Measurements from ENCODE around the gene GSAP. TPM values are rescaled to one million over a fixed set of nuclear protein-coding genes. Genes with fewer than 3 reads are reported as not detected.

Gene GSAP
- total RNA-seq, 1 experiment from 2014 or later: 1.3 TPM

DNA sequence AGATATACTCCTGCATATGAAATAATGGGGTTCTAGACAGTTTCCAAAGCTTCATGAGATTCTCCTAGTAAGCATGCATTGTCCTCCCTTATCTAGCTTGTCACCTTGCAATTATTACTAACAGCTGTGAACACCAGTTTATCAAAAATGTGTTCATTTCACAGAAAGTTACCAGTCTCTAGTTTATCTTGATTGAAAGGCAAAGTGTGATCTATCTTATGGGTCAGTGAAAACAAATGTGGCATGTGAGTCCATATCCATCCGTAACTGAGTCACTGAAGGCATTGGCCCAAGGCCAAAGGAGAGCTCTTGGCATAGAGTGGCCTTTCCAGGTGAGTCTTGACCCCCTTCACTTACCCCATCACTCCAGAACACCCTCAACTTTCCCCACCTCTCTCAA, 53.2 kb downstream of the GSAP start:
- no peaks in the 10 kb centered on the region for H4K20me1 ChIP-seq (ENCODE audit: insufficient read depth, low read depth, low read length)
- H3K4me3 ChIP-seq (ENCODE audit: low read length): no peak overlapping the region
- H3K9ac ChIP-seq (ENCODE audit: low read length): no peak overlapping the region
- H3K9me2 ChIP-seq (replicated peaks; ENCODE audit: insufficient read depth, low read length): no peaks in the 10 kb centered on the region
- no peak overlapping the region for H3K4me2 ChIP-seq (ENCODE audit: low read depth, low read length, poor library complexity, severe bottlenecking)
- no peak for DNase-seq
- no peak overlapping the region for H2AFZ ChIP-seq (ENCODE audit: low read length)
- no peaks in the 10 kb centered on the region for H3K36me3 ChIP-seq (ENCODE audit: insufficient read depth, low read length)
- H3K9me3 ChIP-seq (ENCODE audit: low read length): no peaks in the 10 kb centered on the region
- H3K4me1 ChIP-seq (ENCODE audit: low read length): no peaks in the 10 kb centered on the region
- H3K79me2 ChIP-seq (ENCODE audit: low read length): no peaks in the 10 kb centered on the region
- H3K27ac ChIP-seq (ENCODE audit: low read length): no peak overlapping the region
- no peaks in the 10 kb centered on the region for H3K27me3 ChIP-seq (ENCODE audit: low read length)

DNA sequence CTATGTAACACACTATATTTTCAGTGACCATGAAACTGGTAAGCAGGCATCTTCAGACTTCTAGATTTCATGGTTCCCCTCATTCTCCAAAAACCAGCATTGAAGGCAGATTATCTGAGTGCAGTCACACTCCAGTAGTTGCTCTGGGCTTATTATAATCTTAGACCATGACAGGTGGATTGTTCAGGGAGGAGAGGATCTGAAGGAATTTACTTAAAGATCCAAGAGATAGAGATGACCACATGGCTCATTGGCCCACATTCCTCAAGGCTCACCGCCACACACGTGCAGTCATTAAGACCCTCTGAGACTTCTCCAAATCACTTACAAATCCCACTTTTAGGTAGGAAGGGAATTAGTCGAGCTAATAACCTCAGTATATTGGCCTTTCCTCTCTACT, 55.2 kb downstream of the GSAP start:
- Histone ChIP-seq H3K27me3 (ENCODE audit: low read length) (no peaks in the 10 kb centered on the region), H3K9me2 (replicated peaks; ENCODE audit: insufficient read depth, low read length) (no peaks in the 10 kb centered on the region), H3K79me2 (ENCODE audit: low read length) (no peaks in the 10 kb centered on the region), H3K9me3 (ENCODE audit: low read length) (no peaks in the 10 kb centered on the region), H3K4me2 (ENCODE audit: low read depth, low read length, poor library complexity, severe bottlenecking) (no peak overlapping the region), H3K4me3 (ENCODE audit: low read length) (no peak overlapping the region), H2AFZ (ENCODE audit: low read length) (no peak overlapping the region), H3K4me1 (ENCODE audit: low read length) (no peaks in the 10 kb centered on the region), H4K20me1 (ENCODE audit: insufficient read depth, low read depth, low read length) (no peaks in the 10 kb centered on the region), H3K36me3 (ENCODE audit: insufficient read depth, low read length) (no peaks in the 10 kb centered on the region), H3K9ac (ENCODE audit: low read length) (no peak overlapping the region), H3K27ac (ENCODE audit: low read length) (no peak overlapping the region)
- no peak for DNase-seq

DNA sequence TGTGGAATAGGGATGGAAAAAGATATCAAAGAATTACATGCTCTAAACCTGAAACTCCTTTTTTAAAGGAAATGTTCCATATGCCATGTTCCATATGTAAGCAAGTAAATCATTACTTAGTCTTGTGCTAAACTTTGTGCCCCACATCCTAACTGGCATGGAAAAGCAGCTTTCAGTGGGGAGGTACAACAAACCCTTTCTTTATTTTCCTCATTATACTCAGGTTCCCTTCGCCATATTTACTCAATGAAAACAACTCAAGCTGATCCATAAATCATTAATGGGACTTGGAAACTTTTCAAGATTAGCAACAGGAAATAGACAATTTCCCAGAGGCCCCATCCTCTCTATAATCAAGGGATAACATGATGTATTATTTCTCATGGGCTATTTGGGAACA, 56.0 kb downstream of the GSAP start:
- no peak for DNase-seq
- Histone ChIP-seq H2AFZ (ENCODE audit: low read length) (no peak overlapping the region), H3K9me2 (replicated peaks; ENCODE audit: insufficient read depth, low read length) (no peaks in the 10 kb centered on the region), H4K20me1 (ENCODE audit: insufficient read depth, low read depth, low read length) (no peaks in the 10 kb centered on the region), H3K27ac (ENCODE audit: low read length) (no peak overlapping the region), H3K9me3 (ENCODE audit: low read length) (no peaks in the 10 kb centered on the region), H3K4me3 (ENCODE audit: low read length) (no peak overlapping the region), H3K36me3 (ENCODE audit: insufficient read depth, low read length) (no peaks in the 10 kb centered on the region), H3K9ac (ENCODE audit: low read length) (no peak overlapping the region), H3K79me2 (ENCODE audit: low read length) (no peaks in the 10 kb centered on the region), H3K27me3 (ENCODE audit: low read length) (no peaks in the 10 kb centered on the region), H3K4me2 (ENCODE audit: low read depth, low read length, poor library complexity, severe bottlenecking) (no peak overlapping the region), H3K4me1 (ENCODE audit: low read length) (no peaks in the 10 kb centered on the region)

DNA sequence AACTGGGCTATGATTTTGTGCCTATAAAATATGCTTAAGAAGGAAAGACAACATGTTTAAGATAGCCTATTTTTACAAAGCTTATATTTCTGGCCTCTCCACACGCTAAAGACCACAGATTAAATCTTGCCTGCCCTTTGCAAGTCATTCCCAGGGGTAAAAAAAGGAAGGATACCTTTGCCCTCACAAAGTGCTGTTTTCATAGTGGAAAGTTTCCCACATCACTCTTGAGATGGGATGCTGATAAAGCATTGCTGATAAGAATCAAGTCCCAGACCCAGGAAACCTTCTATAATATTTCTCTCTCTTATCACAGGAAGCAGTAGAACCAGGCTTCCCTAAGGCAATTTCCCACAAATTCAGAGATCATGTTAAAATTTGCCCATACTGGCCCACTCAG, 56.5 kb downstream of the GSAP start:
- Histone ChIP-seq H3K9me3 (ENCODE audit: low read length) (no peaks in the 10 kb centered on the region), H3K27me3 (ENCODE audit: low read length) (no peaks in the 10 kb centered on the region), H3K4me3 (ENCODE audit: low read length) (no peak overlapping the region), H3K36me3 (ENCODE audit: insufficient read depth, low read length) (no peaks in the 10 kb centered on the region), H3K4me1 (ENCODE audit: low read length) (no peaks in the 10 kb centered on the region), H3K27ac (ENCODE audit: low read length) (no peak overlapping the region), H2AFZ (ENCODE audit: low read length) (no peak overlapping the region), H3K9ac (ENCODE audit: low read length) (no peak overlapping the region), H4K20me1 (ENCODE audit: insufficient read depth, low read depth, low read length) (no peaks in the 10 kb centered on the region), H3K9me2 (replicated peaks; ENCODE audit: insufficient read depth, low read length) (no peaks in the 10 kb centered on the region), H3K79me2 (ENCODE audit: low read length) (no peaks in the 10 kb centered on the region), H3K4me2 (ENCODE audit: low read depth, low read length, poor library complexity, severe bottlenecking) (no peak overlapping the region)
- no peak for DNase-seq

GRCh38 chr7:77354914-77355313, 61.2 kb downstream of the GSAP start:
- H3K9me2 ChIP-seq (replicated peaks; ENCODE audit: insufficient read depth, low read length): no peaks in the 10 kb centered on the region
- no peak overlapping the region for H2AFZ ChIP-seq (ENCODE audit: low read length)
- H3K4me3 ChIP-seq (ENCODE audit: low read length): no peak overlapping the region
- H3K36me3 ChIP-seq (ENCODE audit: insufficient read depth, low read length): no peaks in the 10 kb centered on the region
- H4K20me1 ChIP-seq (ENCODE audit: insufficient read depth, low read depth, low read length): no peaks in the 10 kb centered on the region
- H3K27ac ChIP-seq (ENCODE audit: low read length): no peak overlapping the region
- no peaks in the 10 kb centered on the region for H3K79me2 ChIP-seq (ENCODE audit: low read length)
- no peak overlapping the region for H3K4me2 ChIP-seq (ENCODE audit: low read depth, low read length, poor library complexity, severe bottlenecking)
- no peak overlapping the region for H3K9ac ChIP-seq (ENCODE audit: low read length)
- H3K27me3 ChIP-seq (ENCODE audit: low read length): no peaks in the 10 kb centered on the region
- H3K4me1 ChIP-seq (ENCODE audit: low read length): no peaks in the 10 kb centered on the region
- no peak for DNase-seq
- H3K9me3 ChIP-seq (ENCODE audit: low read length): no peaks in the 10 kb centered on the region

GRCh38 chr7:77354484-77354883, 61.7 kb downstream of the GSAP start:
- no peaks in the 10 kb centered on the region for H3K36me3 ChIP-seq (ENCODE audit: insufficient read depth, low read length)
- no peak overlapping the region for H3K9ac ChIP-seq (ENCODE audit: low read length)
- no peaks in the 10 kb centered on the region for H3K79me2 ChIP-seq (ENCODE audit: low read length)
- H3K27me3 ChIP-seq (ENCODE audit: low read length): no peaks in the 10 kb centered on the region
- no peak overlapping the region for H2AFZ ChIP-seq (ENCODE audit: low read length)
- no peak overlapping the region for H3K27ac ChIP-seq (ENCODE audit: low read length)
- H4K20me1 ChIP-seq (ENCODE audit: insufficient read depth, low read depth, low read length): no peaks in the 10 kb centered on the region
- H3K4me1 ChIP-seq (ENCODE audit: low read length): no peaks in the 10 kb centered on the region
- no peak for DNase-seq
- no peaks in the 10 kb centered on the region for H3K9me3 ChIP-seq (ENCODE audit: low read length)
- no peaks in the 10 kb centered on the region for H3K9me2 ChIP-seq (replicated peaks; ENCODE audit: insufficient read depth, low read length)
- no peak overlapping the region for H3K4me2 ChIP-seq (ENCODE audit: low read depth, low read length, poor library complexity, severe bottlenecking)
- H3K4me3 ChIP-seq (ENCODE audit: low read length): no peak overlapping the region

- no peak overlapping the region for H3K27ac ChIP-seq (ENCODE audit: low read length)
- no peaks in the 10 kb centered on the region for H3K36me3 ChIP-seq (ENCODE audit: insufficient read depth, low read length)
- no peaks in the 10 kb centered on the region for H4K20me1 ChIP-seq (ENCODE audit: insufficient read depth, low read depth, low read length)
- H3K9me3 ChIP-seq (ENCODE audit: low read length): no peaks in the 10 kb centered on the region
- no peaks in the 10 kb centered on the region for H3K4me1 ChIP-seq (ENCODE audit: low read length)
- H2AFZ ChIP-seq (ENCODE audit: low read length): no peak overlapping the region
- H3K4me2 ChIP-seq (ENCODE audit: low read depth, low read length, poor library complexity, severe bottlenecking): no peak overlapping the region
- no peak for DNase-seq
- H3K27me3 ChIP-seq (ENCODE audit: low read length): no peaks in the 10 kb centered on the region
- H3K79me2 ChIP-seq (ENCODE audit: low read length): no peaks in the 10 kb centered on the region
- no peak overlapping the region for H3K4me3 ChIP-seq (ENCODE audit: low read length)
- no peaks in the 10 kb centered on the region for H3K9me2 ChIP-seq (replicated peaks; ENCODE audit: insufficient read depth, low read length)
- H3K9ac ChIP-seq (ENCODE audit: low read length): no peak overlapping the region
These were observed 62.2 kb downstream of the GSAP start for GRCh38 chr7:77353911-77354310.

DNA sequence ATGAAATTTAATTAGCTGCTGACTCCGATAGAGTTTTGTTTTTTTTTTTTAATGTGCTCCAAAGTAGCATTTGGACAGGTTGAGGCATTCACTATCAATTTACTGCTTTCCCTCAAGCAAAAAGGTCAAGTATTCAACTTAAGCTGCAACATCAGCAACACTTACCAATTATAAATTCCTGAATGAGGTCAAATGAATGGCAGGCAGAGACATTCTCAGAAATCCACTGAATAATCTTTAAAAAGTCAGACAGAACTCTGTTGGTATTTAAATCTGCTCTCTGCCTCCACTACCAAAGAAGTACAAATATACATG, 62.8 kb downstream of the GSAP start:
- Histone ChIP-seq H3K9me2 (replicated peaks; ENCODE audit: insufficient read depth, low read length) (no peaks in the 10 kb centered on the region), H2AFZ (ENCODE audit: low read length) (no peak overlapping the region), H3K9me3 (ENCODE audit: low read length) (no peaks in the 10 kb centered on the region), H3K4me3 (ENCODE audit: low read length) (no peak overlapping the region), H3K27ac (ENCODE audit: low read length) (no peak overlapping the region), H3K4me2 (ENCODE audit: low read depth, low read length, poor library complexity, severe bottlenecking) (no peak overlapping the region), H3K9ac (ENCODE audit: low read length) (no peak overlapping the region), H3K27me3 (ENCODE audit: low read length) (no peaks in the 10 kb centered on the region), H3K79me2 (ENCODE audit: low read length) (no peaks in the 10 kb centered on the region), H3K36me3 (ENCODE audit: insufficient read depth, low read length) (no peaks in the 10 kb centered on the region), H3K4me1 (ENCODE audit: low read length) (no peaks in the 10 kb centered on the region), H4K20me1 (ENCODE audit: insufficient read depth, low read depth, low read length) (no peaks in the 10 kb centered on the region)
- no peak for DNase-seq

DNA sequence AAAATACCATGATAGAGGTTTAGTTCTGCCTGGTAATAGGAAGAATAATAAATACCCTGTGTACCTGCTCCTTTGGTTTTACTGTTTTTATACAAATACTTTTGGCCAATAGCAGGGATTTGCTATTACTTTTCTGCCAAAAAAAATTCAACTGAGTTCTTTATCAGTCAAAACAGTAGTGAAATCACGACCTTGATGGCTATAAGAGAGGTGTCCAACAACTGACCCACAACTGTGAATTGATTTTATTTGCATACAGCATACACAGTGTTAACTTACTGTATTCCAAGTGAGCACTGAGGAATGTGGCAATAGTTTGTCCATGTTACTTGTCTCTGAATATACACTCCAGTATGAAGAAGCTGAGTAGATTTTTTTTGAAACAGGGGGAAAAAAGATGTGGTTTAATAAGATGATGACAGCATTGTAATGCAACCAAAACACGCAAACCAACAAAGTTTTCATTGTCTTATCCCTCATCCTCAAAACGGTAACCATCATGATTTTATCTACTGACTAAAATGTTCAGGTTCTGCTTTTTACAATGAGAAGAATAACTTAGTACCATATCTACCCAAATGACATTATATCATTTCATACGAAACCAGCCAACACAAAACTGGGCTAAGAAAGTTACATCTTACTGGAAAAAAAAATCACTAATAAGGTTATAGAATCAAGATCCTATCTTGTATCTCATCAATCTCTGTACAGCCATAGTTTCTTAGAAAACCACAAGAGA, 63.3 kb downstream of the GSAP start:
- Histone ChIP-seq H2AFZ (ENCODE audit: low read length) (no peak overlapping the region), H3K4me3 (ENCODE audit: low read length) (no peak overlapping the region)

More for the DNA sequence above, 63.3 kb downstream of the GSAP start:
- Histone ChIP-seq H3K9me2 (replicated peaks; ENCODE audit: insufficient read depth, low read length) (no peaks in the 10 kb centered on the region), H3K4me1 (ENCODE audit: low read length) (no peaks in the 10 kb centered on the region), H3K9ac (ENCODE audit: low read length) (no peak overlapping the region), H3K27me3 (ENCODE audit: low read length) (no peaks in the 10 kb centered on the region), H3K27ac (ENCODE audit: low read length) (no peak overlapping the region), H3K36me3 (ENCODE audit: insufficient read depth, low read length) (no peaks in the 10 kb centered on the region), H3K9me3 (ENCODE audit: low read length) (no peaks in the 10 kb centered on the region), H3K4me2 (ENCODE audit: low read depth, low read length, poor library complexity, severe bottlenecking) (no peak overlapping the region), H3K79me2 (ENCODE audit: low read length) (no peaks in the 10 kb centered on the region), H4K20me1 (ENCODE audit: insufficient read depth, low read depth, low read length) (no peaks in the 10 kb centered on the region)
- DNase-seq: no peak

All from Karpas-422 (cell line).